HG03108 (cell line): ENCODE measurements around the gene EZH1.
"Not testable (repeated sequence)": the region's sequence is repeated elsewhere in the genome, so short reads cannot be mapped to it uniquely, and the experiment has no call there.

Experiments
- ATAC-seq: cut with Tn5 transposase; IDR thresholded peaks from one replicate; pipeline ENCODE4 v1.9.1; 2021; ENCODE audit warnings: moderate library complexity; ENCODE audit not compliant: unreplicated experiment

EZH1 gene

DNA sequence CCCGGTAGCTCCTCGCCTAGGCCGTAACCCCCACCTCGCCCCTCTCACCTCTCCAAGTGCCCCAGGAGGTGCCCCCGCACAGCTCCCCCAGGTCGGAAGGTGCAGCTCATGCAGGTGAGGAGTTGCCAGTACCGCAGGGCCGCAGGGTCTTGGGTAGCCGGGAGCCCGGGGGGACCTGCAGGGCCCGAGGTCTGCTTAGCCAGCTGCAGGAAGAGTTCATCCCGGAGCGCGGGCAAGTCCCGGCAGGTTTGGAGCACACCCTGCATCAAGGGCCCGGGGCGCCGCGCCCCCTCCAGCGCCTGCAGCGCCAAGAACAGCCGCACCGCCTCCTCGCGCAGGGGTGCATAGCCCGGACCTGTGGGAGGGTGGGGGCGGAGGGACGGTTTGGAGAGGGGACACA is 72.8 kb downstream of the EZH1 start:
- no peak for ATAC-seq

DNA sequence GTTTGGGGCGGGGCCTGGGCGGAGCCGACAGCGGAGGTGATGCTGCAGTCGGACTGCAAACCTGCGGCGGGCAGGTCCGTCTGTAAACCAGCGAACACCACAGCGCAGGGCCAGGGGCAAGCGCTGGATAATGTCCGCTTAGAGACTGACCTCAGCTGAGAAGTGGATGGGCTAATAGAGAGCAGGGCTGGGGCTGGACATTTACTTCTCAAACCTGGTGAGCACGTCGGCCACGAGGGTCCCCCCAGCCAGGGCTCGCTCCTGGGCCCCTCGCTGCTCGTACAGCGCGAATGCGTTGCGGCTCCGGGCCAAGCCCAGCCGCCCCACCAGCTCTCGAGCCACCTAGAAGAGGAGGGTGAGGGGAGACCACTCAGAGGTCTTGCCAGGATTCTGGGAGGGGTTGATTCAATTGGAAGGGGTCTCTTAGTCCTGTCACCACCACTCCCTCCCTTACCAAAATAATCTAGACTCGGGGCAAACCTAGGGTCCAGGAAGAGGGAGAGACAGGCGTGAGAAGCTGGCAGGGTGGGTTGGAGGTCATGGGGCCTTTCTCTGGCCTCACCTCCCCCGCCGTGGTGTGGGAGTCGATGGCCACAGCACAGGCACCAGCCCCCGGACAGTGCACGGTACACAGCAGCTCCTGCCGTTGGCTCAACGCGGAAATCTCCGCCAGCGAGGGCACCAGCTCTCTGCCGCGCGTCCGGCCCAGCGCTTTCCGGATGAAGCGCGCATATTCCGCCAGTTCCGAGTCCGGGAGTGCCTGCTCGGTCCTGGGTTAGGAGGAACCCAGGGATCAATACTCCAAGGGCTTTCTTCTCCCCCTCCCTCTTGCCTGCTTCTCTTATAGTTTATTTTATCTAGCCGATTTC is 73.8 kb downstream of the EZH1 start:
- no peak for ATAC-seq

DNA sequence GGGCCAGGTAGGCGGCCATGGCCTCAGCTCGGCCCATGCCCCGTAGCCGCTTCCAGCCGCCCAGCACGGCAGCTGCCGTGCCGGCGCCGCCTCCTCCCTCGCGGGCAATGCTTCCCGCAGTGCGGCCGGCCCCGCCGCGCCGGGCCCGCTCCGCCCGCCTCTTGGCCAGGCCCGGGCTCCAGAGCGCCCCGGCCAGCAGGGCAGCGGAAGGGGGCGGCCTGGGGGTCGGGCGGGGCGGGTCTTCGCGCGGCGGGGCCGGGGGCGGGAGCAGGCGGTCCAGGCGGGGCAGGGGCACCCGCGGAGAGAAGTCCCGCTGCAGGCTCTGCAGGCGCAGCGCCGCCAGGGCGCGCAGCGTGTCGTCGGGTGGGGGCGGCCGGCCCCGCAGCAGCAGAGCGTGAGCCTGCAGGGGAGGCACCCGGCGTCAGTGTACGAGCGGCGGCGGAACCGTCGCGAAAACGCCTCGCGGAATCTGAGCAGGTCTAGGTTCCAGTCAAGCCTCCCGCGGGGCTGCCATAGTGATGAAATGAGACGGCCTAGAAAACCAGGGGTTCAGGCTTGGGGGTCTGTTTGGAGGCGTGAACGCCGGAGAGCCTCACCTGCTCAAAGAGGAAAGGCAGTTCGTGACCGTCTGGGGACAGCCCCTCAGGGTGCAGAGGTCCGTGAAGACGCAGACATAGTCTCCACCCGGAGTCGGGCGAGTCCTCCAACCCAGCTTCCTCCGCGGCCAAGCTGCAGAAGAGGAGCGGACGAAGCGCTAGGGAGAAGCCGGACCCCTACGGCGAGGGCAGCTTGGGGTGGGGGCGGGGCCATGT is 74.7 kb downstream of the EZH1 start:
- no peak for ATAC-seq

DNA sequence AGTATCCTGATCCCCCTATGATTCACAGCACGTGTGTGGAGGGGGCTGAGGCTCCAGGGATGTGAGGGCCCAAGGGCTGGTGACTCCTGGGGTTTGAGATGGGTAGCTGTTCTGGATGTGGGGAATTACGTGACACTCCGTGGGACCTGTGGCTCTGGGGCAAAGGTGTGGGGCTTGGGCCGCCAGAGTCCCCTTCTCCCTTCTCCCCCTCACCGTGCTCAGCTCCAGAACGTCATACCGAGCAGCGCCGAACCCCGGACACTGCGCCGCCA is 75.2 kb downstream of the EZH1 start:
- no peak for ATAC-seq

DNA sequence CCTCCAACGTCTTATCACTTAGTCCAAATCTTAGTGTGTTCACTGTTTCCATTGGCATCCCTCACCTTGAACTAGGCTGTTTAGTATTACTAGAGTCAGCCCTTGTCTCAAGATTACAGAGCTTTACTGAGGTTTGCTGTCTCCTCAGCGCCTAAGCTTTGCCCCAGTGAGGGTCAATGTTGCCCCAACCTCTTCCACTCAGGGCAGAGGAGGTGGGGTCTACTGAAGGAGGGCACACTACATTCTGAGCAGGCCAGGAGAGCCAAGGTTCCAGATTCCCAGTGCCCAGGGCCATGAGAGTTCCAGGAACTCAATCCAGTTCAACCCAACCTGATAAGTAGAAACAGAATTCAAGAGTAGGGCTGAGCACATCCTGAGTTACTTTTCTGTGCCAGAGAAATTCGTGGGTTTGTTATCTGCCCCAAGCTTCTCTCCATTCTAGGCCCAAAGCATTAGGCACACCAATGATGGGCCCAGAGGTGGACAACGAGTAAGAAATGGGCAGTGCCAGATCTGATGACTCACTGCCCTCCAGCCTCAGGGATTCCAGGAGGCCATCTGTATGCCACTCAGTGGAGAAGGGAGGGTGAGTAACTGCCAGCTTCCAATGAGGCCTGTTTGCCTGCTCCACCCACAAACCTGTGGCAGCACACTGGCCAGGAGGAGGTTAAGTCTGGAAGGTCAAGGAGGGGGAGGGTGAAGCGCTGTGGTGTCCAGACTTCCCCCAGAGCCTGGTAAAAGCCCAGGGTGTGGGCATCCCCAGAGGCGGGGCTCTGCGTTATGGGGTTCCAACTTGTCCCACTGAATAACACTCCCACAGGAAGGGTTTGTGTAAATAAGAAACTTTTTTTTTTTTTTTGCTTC is 77.5 kb downstream of the EZH1 start:
- ATAC-seq = no peak

DNA sequence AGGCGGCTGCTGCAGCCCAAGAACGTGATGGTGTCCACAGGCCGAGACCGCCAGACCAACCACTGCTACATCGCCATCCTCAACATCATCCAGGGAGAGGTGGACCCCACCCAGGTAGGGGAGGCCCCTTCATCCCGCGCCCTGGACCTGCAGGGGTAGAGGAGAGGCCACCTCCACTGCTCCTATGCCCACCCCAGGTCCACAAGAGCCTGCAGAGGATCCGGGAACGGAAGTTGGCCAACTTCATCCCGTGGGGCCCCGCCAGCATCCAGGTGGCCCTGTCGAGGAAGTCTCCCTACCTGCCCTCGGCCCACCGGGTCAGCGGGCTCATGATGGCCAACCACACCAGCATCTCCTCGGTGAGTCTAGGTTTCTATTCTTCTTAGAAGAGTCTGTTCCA is 78.7 kb downstream of the EZH1 start:
- not testable (repeated sequence) for ATAC-seq

DNA sequence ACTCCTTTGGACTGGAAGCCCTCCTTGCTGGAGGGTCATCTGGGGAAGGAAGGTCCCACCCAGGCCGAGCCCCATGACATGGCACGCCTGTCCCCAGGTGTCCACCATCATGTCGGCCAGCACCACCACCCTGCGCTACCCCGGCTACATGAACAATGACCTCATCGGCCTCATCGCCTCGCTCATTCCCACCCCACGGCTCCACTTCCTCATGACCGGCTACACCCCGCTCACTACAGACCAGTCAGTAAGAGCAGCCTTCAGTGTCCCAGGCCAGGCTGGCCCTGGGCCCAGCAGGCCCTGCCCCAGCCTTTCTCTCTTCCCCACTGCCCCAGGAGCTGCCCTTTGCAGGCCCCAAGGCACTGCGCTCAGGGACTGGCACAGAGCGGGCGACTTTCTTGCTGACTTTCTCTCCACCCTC is 79.2 kb downstream of the EZH1 start:
- no peak for ATAC-seq

DNA sequence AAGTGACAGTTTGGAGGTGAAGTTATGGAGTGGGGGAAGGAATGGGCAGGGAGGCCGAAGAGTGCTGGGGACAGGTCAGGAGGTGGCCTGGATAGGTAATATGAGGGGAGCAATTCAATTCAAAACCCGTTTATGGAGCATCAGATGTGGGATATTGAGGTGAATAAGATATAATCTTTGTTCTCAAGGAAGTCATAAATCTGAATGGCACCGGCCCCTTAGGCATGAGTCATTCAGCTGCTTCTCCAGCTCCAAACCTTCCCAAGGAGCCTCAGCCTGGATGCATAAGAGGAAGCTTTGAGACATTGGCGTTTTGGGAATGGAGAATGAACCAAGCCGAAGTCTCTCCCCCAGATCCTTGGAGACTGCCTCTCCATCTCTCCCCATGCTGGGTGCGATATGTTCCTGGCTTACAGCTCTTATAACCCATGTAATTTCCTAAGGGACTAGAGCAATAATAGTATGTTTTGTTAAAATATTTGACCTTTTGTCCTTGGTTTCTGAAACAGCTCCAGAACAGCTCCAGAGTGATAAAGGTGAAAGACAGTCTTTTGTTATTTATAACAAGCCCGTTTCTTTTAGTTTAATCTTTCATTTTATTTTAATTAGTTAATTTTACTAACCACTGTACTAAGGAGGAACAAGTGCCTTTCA is 84.0 kb downstream of the EZH1 start:
- no peak for ATAC-seq

DNA sequence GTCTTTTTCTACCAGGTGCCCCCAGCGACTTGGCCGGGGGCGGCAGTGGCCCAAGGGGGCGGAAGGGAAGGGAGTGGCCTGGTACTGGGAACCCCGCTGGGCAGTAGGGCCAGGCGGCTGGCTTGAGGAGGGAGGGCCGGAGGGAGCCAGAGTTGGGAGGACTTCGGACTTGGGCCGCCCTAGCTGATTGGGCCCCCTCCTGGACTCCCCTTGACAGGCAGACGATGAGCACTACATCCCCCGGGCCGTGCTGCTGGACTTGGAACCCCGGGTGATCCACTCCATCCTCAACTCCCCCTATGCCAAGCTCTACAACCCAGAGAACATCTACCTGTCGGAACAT is 84.9 kb downstream of the EZH1 start:
- not testable (repeated sequence) for ATAC-seq

DNA sequence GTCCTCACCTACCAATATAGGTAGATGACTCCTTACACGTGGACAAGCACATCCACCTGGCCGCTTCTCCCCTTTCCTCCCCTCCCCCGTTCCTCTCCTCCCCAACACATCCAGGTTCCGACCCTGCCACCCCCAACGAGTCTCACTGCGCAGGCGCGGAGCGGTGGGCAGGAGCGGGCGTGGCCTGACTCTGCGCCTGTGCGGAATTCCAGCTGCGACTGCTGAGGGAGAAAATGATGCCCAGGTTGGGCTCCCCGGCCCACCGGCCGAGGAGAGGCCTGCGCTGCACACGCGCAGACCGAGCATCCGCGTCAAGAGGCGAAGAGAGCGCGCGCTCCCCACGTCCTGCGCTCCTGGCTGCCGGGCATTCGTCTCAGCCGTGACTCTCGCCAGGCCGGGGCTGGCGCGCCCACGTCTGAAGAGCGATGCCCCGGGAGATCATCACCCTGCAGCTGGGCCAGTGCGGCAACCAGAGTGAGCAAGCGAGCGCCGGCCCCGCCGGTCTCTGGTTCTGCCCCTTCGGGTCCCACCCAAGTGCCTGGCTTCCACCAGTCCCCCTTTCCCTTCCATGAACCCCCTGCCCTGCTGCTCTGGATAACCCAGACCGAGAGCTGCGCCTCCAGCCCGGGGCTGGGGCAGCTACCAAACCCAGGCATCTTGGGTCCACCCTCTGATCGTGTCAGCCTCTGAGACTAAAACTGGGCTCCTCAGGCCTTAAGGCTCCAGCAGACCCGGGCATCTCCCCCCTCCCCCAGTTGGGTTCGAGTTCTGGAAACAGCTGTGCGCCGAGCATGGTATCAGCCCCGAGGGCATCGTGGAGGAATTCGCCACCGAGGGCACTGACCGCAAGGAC is 85.5 kb downstream of the EZH1 start, which contains the start of gene TUBG2:
Gene TUBG2 (plus strand): TSS at position 206 of the 853 bp plus-strand sequence. CDS start 220 bp downstream, at position 426.
- peak; percentile 51 for ATAC-seq

DNA sequence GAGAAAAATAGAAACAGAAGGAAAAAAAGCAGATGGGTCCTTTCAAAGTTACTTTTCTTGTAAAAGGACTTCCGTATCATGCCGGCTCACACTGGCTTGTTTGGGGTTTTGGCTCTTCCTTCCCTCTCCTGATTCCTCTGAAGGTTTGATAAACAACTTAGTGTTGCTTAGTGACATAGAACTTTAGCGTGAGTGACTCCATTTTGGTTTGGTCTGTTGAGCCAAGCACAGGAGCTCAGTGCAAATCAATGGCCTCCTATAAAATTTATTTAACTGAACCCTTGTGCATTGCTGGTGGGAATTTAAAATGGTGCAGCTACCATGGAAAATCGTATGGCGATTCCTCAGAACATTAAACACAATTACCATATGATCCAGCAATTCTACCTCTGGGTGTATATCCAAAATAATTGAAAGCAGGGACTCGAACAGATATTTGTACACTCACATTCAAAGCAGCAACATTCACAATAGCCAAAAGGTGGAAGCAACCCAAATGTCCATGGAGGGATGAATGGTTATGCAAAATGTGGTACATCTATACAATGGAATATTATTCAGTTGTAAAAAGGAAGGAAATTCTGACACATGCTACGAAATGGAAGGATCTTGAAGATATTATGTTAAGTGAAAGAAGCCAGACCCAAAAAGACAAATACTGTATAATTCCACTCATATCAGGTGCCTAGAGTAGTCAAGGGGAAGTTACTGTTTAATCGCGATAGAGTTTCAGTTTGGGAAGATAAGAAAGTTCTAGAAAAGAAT is 86.8 kb downstream of the EZH1 start:
- ATAC-seq = no peak

DNA sequence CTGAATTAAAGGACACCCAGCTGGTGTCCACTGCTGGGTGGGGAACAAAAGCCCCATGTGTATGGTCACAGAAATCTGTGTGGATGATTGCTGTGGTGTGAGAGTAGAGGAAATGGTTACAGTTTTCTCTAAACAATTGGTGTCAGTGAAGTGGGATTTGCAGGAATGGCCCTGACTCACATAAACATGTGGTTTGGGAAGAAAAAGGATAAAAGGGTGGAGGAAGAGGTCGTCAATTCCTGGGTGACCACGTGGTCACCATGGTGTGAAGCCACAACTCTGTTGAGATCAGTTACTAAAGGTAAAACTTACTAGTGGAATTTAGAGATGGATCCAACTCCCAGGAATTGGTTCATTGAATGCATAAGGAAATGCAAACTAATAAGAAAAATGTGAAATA is 89.3 kb downstream of the EZH1 start:
- no peak for ATAC-seq

DNA sequence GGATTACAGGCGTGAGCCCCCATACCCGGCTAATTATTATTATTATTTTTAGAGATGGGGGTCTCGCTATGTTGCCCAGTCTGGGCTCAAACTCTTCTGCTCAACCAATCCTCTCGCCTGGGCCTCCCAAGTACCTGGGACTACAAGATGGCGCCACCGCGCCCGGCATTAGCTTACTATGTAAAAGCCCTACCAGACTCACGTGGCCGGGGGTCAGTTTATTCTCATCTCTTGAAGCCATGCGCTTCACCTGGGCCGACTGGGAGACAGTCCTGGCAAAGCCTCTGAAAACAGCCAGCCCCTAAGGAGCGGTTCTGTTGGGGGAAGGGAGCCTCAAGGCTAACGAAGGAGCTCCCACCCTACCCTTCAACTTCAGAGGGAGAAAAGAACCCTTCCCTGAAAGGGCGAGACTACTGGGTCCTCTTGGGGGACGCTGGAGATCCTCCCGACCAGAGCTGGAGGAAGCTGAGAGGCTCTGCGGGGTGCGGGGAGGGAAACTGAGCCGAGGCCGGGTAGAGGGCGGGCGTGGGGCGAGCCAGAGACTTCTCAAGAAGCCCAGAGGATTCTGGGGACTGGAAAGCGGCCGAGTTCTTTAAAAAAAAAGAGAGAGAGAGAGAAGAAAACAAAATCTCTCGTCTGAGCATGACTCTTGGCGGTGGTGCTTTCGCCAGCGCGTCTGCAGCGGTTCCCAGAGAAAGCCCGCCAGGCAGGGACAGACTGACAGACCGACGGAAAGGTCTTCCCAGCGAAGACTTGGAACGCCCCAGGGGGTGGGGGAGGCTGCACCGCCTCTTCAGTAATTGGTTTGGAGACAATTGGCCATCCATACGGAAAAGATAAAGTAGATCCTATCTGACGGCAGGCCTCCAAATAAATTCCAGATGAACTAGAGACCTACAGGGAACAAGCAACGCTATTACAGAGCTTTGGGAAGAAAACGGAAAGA is 91.4 kb downstream of the EZH1 start:
- ATAC-seq = no peak

DNA sequence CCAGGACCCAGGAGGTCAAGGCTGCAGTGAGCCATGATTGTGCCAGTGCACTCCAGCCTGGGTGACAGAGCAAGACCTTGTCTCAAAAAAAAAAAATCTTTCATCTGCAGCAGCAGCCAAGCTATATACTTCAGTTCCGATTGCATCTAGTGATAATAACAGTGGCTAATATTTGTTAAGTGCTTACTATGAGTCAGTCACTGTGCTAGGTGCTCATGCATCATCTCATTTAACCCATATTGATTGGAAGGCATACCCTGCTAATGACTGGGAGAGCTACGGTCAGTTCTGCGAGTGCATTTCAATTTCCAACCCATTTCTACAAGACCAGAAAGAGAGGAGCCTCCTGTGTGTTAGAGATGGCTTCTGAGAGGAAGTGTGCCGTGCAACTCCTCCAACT is 93.4 kb downstream of the EZH1 start:
- ATAC-seq = no peak
